Measurements from ENCODE around the gene UBE2G2.

DNA sequence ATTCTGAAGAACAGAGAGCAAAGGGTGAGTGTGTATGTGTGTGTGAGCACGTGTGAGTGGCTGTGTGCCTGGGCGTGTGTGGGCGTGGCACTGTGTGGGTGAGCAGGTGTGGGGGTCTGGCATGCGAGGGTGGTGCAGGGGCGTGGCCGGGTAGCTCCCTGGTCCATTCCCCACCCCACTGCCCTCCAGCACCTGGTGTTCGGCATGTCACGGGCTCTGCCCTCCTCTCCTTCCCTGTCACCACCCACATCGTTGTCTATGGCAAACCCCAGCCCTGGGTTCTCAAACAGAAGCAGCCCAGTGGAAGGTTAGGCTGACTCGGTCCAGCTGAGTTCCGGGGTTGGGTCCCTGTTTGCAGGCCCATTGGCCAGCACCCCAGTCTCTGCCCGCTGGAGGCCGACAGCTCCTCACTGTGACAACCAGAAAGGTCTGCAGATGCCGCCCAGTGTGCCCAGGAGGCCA is 39.8 kb downstream of the UBE2G2 start:
- TF ChIP-seq, protein P1, sequence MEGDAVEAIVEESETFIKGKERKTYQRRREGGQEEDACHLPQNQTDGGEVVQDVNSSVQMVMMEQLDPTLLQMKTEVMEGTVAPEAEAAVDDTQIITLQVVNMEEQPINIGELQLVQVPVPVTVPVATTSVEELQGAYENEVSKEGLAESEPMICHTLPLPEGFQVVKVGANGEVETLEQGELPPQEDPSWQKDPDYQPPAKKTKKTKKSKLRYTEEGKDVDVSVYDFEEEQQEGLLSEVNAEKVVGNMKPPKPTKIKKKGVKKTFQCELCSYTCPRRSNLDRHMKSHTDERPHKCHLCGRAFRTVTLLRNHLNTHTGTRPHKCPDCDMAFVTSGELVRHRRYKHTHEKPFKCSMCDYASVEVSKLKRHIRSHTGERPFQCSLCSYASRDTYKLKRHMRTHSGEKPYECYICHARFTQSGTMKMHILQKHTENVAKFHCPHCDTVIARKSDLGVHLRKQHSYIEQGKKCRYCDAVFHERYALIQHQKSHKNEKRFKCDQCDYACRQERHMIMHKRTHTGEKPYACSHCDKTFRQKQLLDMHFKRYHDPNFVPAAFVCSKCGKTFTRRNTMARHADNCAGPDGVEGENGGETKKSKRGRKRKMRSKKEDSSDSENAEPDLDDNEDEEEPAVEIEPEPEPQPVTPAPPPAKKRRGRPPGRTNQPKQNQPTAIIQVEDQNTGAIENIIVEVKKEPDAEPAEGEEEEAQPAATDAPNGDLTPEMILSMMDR (IDR thresholded peaks at IDR 0.05): no peak
- no peak for TF ChIP-seq POLR2A (IDR thresholded peaks at IDR 0.05)
